Keratinocyte (primary cell): ENCODE data around the gene RHBDD1.

Experiments
- EZH2 ChIP-seq: IDR thresholded peaks from one replicate; pipeline ENCODE4 v1.6.1; 2012; ENCODE audit warnings: inconsistent platforms, mild to moderate bottlenecking, low read length, moderate library complexity
- TF ChIP-seq, protein P1 (sequence below), 3 experiments: IDR thresholded peaks in 1 of 3; conservative IDR thresholded peaks in 1 of 3; optimal IDR thresholded peaks in 1 of 3; 2 replicates in 2 of 3; 3 replicates in 1 of 3; pipeline versions ENCODE3 to v1.5.1; 2011; ENCODE audit warnings: low read length in 3 of 3, mild to moderate bottlenecking in 3 of 3, moderate library complexity in 2 of 3, control low read depth in 1 of 3, inconsistent platforms in 1 of 3; ENCODE audit not compliant: insufficient read depth in 2 of 3; ENCODE audit errors: extremely low read depth in 1 of 3

DNA sequence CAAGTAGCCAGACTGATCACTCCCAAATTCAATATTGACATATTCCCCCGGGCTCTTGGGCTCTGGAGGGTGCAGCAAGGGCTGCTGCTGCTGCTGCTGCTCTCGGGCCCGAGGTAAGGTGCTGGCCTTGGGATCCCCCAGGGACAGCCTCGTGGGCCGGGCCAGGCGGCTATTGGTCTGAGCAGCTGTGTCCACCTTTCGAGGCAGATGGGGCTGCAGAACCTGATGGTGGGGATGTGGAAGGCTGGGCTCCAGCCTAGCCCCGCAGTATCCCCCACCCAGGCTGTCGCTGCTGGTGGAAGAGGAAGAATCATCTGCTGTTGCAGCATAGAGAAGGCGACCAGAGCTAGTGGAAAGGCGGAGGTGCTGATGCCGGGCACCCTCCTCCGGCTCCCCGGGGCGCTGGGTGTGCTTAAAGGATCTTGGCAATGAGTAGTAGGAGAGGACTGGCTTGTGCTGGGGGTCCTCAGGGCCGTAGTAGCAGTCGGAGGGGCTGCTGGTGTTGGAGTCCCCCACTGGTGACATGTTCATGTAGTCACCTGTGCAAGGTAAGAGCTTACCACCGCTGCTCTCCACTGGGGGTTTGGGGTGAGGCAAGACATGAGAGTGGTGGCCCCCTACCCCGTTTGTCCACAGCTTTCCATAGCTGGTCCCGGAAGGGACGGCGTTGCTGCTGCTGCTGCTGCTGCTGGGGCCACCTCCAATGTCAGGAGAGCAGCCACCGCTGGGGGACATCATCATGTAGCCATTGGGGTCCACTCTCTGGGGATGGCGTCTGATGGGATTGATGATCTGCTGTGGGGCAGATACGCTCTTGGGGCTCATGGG, 39.6 kb upstream of the RHBDD1 start:
- TF ChIP-seq, protein P1, sequence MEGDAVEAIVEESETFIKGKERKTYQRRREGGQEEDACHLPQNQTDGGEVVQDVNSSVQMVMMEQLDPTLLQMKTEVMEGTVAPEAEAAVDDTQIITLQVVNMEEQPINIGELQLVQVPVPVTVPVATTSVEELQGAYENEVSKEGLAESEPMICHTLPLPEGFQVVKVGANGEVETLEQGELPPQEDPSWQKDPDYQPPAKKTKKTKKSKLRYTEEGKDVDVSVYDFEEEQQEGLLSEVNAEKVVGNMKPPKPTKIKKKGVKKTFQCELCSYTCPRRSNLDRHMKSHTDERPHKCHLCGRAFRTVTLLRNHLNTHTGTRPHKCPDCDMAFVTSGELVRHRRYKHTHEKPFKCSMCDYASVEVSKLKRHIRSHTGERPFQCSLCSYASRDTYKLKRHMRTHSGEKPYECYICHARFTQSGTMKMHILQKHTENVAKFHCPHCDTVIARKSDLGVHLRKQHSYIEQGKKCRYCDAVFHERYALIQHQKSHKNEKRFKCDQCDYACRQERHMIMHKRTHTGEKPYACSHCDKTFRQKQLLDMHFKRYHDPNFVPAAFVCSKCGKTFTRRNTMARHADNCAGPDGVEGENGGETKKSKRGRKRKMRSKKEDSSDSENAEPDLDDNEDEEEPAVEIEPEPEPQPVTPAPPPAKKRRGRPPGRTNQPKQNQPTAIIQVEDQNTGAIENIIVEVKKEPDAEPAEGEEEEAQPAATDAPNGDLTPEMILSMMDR (optimal IDR thresholded peaks at IDR 0.05 in 1 of 3, IDR thresholded peaks at IDR 0.05 in 1 of 3, conservative IDR thresholded peaks at IDR 0.05 in 1 of 3; ENCODE audit: extremely low read depth in 1 of 3, insufficient read depth in 2 of 3, low read length in 3 of 3): no peak
- no peak for TF ChIP-seq EZH2
